Subcutaneous abdominal adipose tissue (tissue), 5 donors: ENCODE measurements around the gene WNT5A.

Source experiments
- H3K27ac ChIP-seq: one replicate; pipeline ENCODE4 v1.7.0; 2013; ENCODE audit warnings: low read depth, mild to moderate bottlenecking, inconsistent platforms, low read length, moderate library complexity
- H3K27me3 ChIP-seq, 5 donors: one replicate each; pipeline ENCODE4 v1.7.0; 2013; ENCODE audit warnings: low read length in 5 of 5, inconsistent platforms in 1 of 5; ENCODE audit not compliant: control insufficient read depth in 5 of 5, insufficient read depth in 4 of 5
- H3K36me3 ChIP-seq, 5 donors: one replicate each; pipeline ENCODE4 v1.7.0; 2013; ENCODE audit warnings: low read length in 5 of 5; ENCODE audit not compliant: control insufficient read depth in 5 of 5, insufficient read depth in 5 of 5
- H3K4me1 ChIP-seq, 5 donors: one replicate each; pipeline ENCODE4 v1.7.0; 2013; ENCODE audit warnings: low read length in 5 of 5, mild to moderate bottlenecking in 3 of 5, moderate library complexity in 1 of 5; ENCODE audit not compliant: control insufficient read depth in 5 of 5, insufficient read depth in 5 of 5
- H3K4me3 ChIP-seq, 5 donors: one replicate each; pipeline ENCODE4 v1.7.0; 2013; ENCODE audit warnings: low read length in 5 of 5, low read depth in 1 of 5
- H3K9ac ChIP-seq, 5 donors: one replicate each; pipeline ENCODE4 v1.7.0; 2013; ENCODE audit warnings: low read length in 5 of 5, mild to moderate bottlenecking in 4 of 5, moderate library complexity in 3 of 5
- H3K9me3 ChIP-seq, 5 donors: one replicate each; pipeline ENCODE4 v1.7.0; 2013; ENCODE audit warnings: low read length in 5 of 5; ENCODE audit not compliant: control insufficient read depth in 5 of 5
- donor health status: healthy.
- donor health status: healthy.
- donor health status: healthy.
- donor health status: healthy.
- donor health status: healthy.

The WNT5A gene

GRCh38 chr3:55453886-55454496 lies 33.1 kb downstream of the WNT5A start:
- Histone ChIP-seq H3K27ac (no peak overlapping the region), H3K9me3 (peaks cover 0 to 2% (median 0%) of the 10 kb centered on the region in 5 donors), H3K4me3 (no peak overlapping the region), H3K9ac (no peak overlapping the region), H3K27me3 (no peaks in the 10 kb centered on the region), H3K4me1 (no peaks in the 10 kb centered on the region), H3K36me3 (no peaks in the 10 kb centered on the region)

GRCh38 chr3:55452886-55453285 lies 34.2 kb downstream of the WNT5A start:
- H3K27ac ChIP-seq, result no peak overlapping the region
- H3K36me3 ChIP-seq, result no peaks in the 10 kb centered on the region
- H3K4me3 ChIP-seq, result no peak overlapping the region
- no peaks in the 10 kb centered on the region for H3K9me3 ChIP-seq
- no peaks in the 10 kb centered on the region for H3K4me1 ChIP-seq
- H3K9ac ChIP-seq, result no peak overlapping the region
- H3K27me3 ChIP-seq, result no peaks in the 10 kb centered on the region

GRCh38 chr3:55449527-55449926 lies 37.6 kb downstream of the WNT5A start:
- no peaks in the 10 kb centered on the region for H3K36me3 ChIP-seq
- no peaks in the 10 kb centered on the region for H3K9me3 ChIP-seq
- H3K9ac ChIP-seq, result no peak overlapping the region
- no peaks in the 10 kb centered on the region for H3K4me1 ChIP-seq
- no peak overlapping the region for H3K4me3 ChIP-seq
- no peak overlapping the region for H3K27ac ChIP-seq
- peaks cover 0 to 5% (median 3%) of the 10 kb centered on the region in 5 donors for H3K27me3 ChIP-seq

GRCh38 chr3:55446850-55447249 lies 40.3 kb downstream of the WNT5A start:
- no peak overlapping the region for H3K4me3 ChIP-seq
- no peak overlapping the region for H3K9ac ChIP-seq
- no peaks in the 10 kb centered on the region for H3K4me1 ChIP-seq
- H3K27ac ChIP-seq, result no peak overlapping the region
- no peaks in the 10 kb centered on the region for H3K9me3 ChIP-seq
- peaks cover 0 to 5% (median 3%) of the 10 kb centered on the region in 5 donors for H3K27me3 ChIP-seq
- no peaks in the 10 kb centered on the region for H3K36me3 ChIP-seq

GRCh38 chr3:55445551-55445950 lies 41.6 kb downstream of the WNT5A start:
- peaks cover 0 to 5% (median 3%) of the 10 kb centered on the region in 5 donors for H3K27me3 ChIP-seq
- no peak overlapping the region for H3K4me3 ChIP-seq
- H3K4me1 ChIP-seq, result no peaks in the 10 kb centered on the region
- H3K36me3 ChIP-seq, result no peaks in the 10 kb centered on the region
- H3K9me3 ChIP-seq, result no peaks in the 10 kb centered on the region
- no peak overlapping the region for H3K27ac ChIP-seq
- H3K9ac ChIP-seq, result no peak overlapping the region

- Histone ChIP-seq H3K27ac (no peak overlapping the region), H3K4me1 (no peaks in the 10 kb centered on the region), H3K27me3 (peaks cover 0 to 5% (median 3%) of the 10 kb centered on the region in 5 donors), H3K9ac (no peak overlapping the region), H3K36me3 (no peaks in the 10 kb centered on the region), H3K4me3 (no peak overlapping the region), H3K9me3 (no peaks in the 10 kb centered on the region)
These were observed 43.8 kb downstream of the WNT5A start for GRCh38 chr3:55443346-55443745.

- H3K4me3 ChIP-seq, result no peak overlapping the region
- no peaks in the 10 kb centered on the region for H3K36me3 ChIP-seq
- peaks cover 0 to 5% (median 3%) of the 10 kb centered on the region in 5 donors for H3K27me3 ChIP-seq
- H3K9ac ChIP-seq, result no peak overlapping the region
- no peaks in the 10 kb centered on the region for H3K9me3 ChIP-seq
- no peaks in the 10 kb centered on the region for H3K4me1 ChIP-seq
- no peak overlapping the region for H3K27ac ChIP-seq
These were observed 44.2 kb downstream of the WNT5A start for GRCh38 chr3:55442861-55443260.

- Histone ChIP-seq H3K4me3 (no peak overlapping the region), H3K9ac (no peak overlapping the region), H3K27me3 (peaks cover 0 to 3% (median 0%) of the 10 kb centered on the region in 5 donors), H3K9me3 (no peaks in the 10 kb centered on the region), H3K4me1 (no peaks in the 10 kb centered on the region), H3K27ac (no peak overlapping the region), H3K36me3 (no peaks in the 10 kb centered on the region)
These were observed 45.6 kb downstream of the WNT5A start for GRCh38 chr3:55441499-55441898.

GRCh38 chr3:55440104-55440708 lies 46.9 kb downstream of the WNT5A start:
- Histone ChIP-seq H3K27me3 (no peaks in the 10 kb centered on the region), H3K9me3 (no peaks in the 10 kb centered on the region), H3K36me3 (no peaks in the 10 kb centered on the region), H3K9ac (no peak overlapping the region), H3K27ac (no peak overlapping the region), H3K4me1 (no peaks in the 10 kb centered on the region), H3K4me3 (no peak overlapping the region)

GRCh38 chr3:55439657-55440056 lies 47.4 kb downstream of the WNT5A start:
- Histone ChIP-seq H3K27me3 (no peaks in the 10 kb centered on the region), H3K9me3 (no peaks in the 10 kb centered on the region), H3K4me1 (no peaks in the 10 kb centered on the region), H3K4me3 (no peak overlapping the region), H3K9ac (no peak overlapping the region), H3K27ac (no peak overlapping the region), H3K36me3 (no peaks in the 10 kb centered on the region)
